C4-2B (cell line): ENCODE data around the gene ALKBH6.

Source experiments
- ZFX ChIP-seq: fragments of 450-650 bp; IDR thresholded peaks from 2 replicates; pipeline ENCODE4 v1.6.1; 2017
- TF ChIP-seq, protein P1 (sequence below): fragments of 450-650 bp; conservative IDR thresholded peaks from 2 replicates; pipeline ENCODE4 v1.5.1; 2017; ENCODE audit warnings: mild to moderate bottlenecking

DNA sequence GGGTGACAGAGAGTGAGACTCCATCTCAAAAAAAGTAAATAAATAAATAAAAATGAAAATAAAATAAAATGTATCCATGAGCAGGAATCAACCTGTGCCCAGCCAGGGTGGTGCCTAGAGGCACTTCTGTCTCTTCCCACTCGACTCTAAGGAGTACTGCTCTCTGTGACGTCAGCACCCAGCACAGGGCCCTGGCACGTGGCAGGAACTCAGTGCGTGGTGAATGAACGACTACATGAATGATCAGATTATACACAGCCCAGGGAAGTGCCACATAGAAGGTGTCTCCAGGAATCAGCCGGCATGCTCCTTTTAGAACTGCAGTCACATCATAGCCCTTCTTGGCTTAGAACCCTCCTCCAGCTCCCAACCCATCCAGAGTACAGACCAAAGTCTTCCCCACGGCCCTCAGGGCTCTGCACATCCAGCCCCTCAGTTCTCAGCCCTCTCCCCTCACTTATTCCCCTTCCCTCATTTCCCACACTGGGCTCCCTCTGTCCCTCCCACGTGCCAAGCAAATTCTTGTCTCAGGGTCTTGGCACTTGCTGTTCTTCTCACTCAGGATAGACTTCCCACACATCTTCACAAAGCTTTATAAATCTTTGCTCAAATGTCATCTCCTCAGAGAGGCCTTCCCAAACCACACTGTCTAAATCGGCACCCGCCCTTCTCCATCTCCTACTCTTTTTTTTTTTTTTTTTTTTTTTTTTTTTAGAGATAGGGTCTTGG lies 14.5 kb upstream of the ALKBH6 start:
- TF ChIP-seq, protein P1, sequence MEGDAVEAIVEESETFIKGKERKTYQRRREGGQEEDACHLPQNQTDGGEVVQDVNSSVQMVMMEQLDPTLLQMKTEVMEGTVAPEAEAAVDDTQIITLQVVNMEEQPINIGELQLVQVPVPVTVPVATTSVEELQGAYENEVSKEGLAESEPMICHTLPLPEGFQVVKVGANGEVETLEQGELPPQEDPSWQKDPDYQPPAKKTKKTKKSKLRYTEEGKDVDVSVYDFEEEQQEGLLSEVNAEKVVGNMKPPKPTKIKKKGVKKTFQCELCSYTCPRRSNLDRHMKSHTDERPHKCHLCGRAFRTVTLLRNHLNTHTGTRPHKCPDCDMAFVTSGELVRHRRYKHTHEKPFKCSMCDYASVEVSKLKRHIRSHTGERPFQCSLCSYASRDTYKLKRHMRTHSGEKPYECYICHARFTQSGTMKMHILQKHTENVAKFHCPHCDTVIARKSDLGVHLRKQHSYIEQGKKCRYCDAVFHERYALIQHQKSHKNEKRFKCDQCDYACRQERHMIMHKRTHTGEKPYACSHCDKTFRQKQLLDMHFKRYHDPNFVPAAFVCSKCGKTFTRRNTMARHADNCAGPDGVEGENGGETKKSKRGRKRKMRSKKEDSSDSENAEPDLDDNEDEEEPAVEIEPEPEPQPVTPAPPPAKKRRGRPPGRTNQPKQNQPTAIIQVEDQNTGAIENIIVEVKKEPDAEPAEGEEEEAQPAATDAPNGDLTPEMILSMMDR = no peak
- TF ChIP-seq ZFX = no peak
